H1 (cell line): ENCODE measurements around the gene TMEM178B. TPM values are rescaled to one million over a fixed set of nuclear protein-coding genes. Genes with fewer than 3 reads are reported as not detected.

ENCODE experiments used
- ASH2L ChIP-seq: fragments of 200-600, 300-600 bp; sonication (generic); IDR thresholded peaks from one replicate; pipeline ENCODE4 v1.7.1; 2017; ENCODE audit warnings: low read length
- ATF3 ChIP-seq: IDR thresholded peaks from 2 replicates; pipeline ENCODE4 v1.6.1; 2011; ENCODE audit warnings: low read depth, mild to moderate bottlenecking, low read length; ENCODE audit not compliant: insufficient read depth
- BCL11A ChIP-seq, 2 experiments: IDR thresholded peaks; one replicate each; pipeline ENCODE4 v1.6.1; 2011; ENCODE audit warnings: low read depth in 2 of 2, low read length in 2 of 2, mild to moderate bottlenecking in 2 of 2
- BRCA1 ChIP-seq: IDR thresholded peaks from 2 replicates; pipeline ENCODE4 v1.6.1; 2012; ENCODE audit warnings: low read depth, low read length, improper control_type of control experiment
- EP300 ChIP-seq, 2 experiments: IDR thresholded peaks; 1 replicate in 1 of 2; 2 replicates in 1 of 2; pipeline ENCODE4 v1.6.1; 2011 to 2012; ENCODE audit warnings: low read depth in 2 of 2, low read length in 2 of 2, mild to moderate bottlenecking in 2 of 2, borderline replicate concordance in 1 of 2, inconsistent platforms in 1 of 2, moderate library complexity in 1 of 2
- KDM1A ChIP-seq: fragments of 200-600, 300-600 bp; sonication (generic); IDR thresholded peaks from 2 replicates; pipeline ENCODE4 v1.7.1; 2016; ENCODE audit warnings: mild to moderate bottlenecking, low read length, borderline replicate concordance
- NANOG ChIP-seq: IDR thresholded peaks from 2 replicates; pipeline ENCODE4 v1.6.1; 2011; ENCODE audit warnings: low read length, low read depth, mild to moderate bottlenecking, inconsistent platforms; ENCODE audit not compliant: insufficient read depth, poor library complexity, severe bottlenecking
- polyA plus RNA-seq, 7 experiments: library from polyadenylated mRNA; depleted of rRNA in 3 of 7; stranded (reverse) in 5 of 7; unstranded in 2 of 7; fragments of >200 nt in 5 of 7; fragments of 200-250 nt in 2 of 7; gene quantifications; 1 replicate in 5 of 7; 2 replicates in 1 of 7; 4 replicates in 1 of 7; pipeline versions ENCODE4 v1.2.1 to v1.2.3, GENCODE V29; 2011 to 2013; ENCODE audit warnings: missing spikeins in 2 of 7, mixed read lengths in 2 of 7
- total RNA-seq: library from RNA; stranded (reverse); fragmentation: NEBNext Ultra II Directional; extraction: Animal tissue kit (Norgen Biotek cat#: 25700); gene quantifications from 2 replicates; pipeline ENCODE4 v1.2.1, GENCODE V29; 2021

Gene TMEM178B
- total and polyA plus RNA-seq, 2 of the 8 experiments (the other 6 are each of a cell fraction or from before 2014, with no cell fraction given): 5.3 to 18.1 TPM

- TF ChIP-seq BRCA1: no peak
- TF ChIP-seq ASH2L: no peak
- TF ChIP-seq EP300 (IDR thresholded peaks at IDR 0.05; ENCODE audit: borderline replicate concordance in 1 of 2, low read depth in 2 of 2, low read length in 2 of 2): no peak
- TF ChIP-seq NANOG: no peak
- no peak for TF ChIP-seq BCL11A (IDR thresholded peaks at IDR 0.05; ENCODE audit: low read depth in 2 of 2, low read length in 2 of 2)
- no peak for TF ChIP-seq ATF3
- TF ChIP-seq KDM1A: no peak
Measured at GRCh38 chr7:141243368-141243767, 169.5 kb downstream of the TMEM178B start (continued).
